Renal pelvis (tissue), 4 donors: ENCODE measurements around the gene SERBP1. TPM values are rescaled to one million over a fixed set of nuclear protein-coding genes. Genes with fewer than 3 reads are reported as not detected.
"Not testable (repeated sequence)": the region's sequence is repeated elsewhere in the genome, so short reads cannot be mapped to it uniquely, and the experiment has no call there.

Experiments used
- DNase-seq: peaks from one replicate; pipeline ENCODE4 v3.0.0-alpha.2; 2013
- polyA plus RNA-seq, 3 donors: library from polyadenylated mRNA; unstranded; fragments of 120-200 nt; gene quantifications; one replicate each; pipeline ENCODE4 v1.2.1, GENCODE V29; 2013; ENCODE audit not compliant: insufficient read length in 3 of 3

The SERBP1 gene
- polyA plus RNA-seq, 3 donors, result 363 to 389 (median 389) TPM

GRCh38 chr1:67417733-67418132 is 12.5 kb downstream of the SERBP1 start:
- not testable (repeated sequence) for DNase-seq

- no peak for DNase-seq
Measured at GRCh38 chr1:67415041-67415440, 15.2 kb downstream of the SERBP1 start.

GRCh38 chr1:67414574-67414973 is 15.6 kb downstream of the SERBP1 start:
- DNase-seq, result no peak

GRCh38 chr1:67413101-67413500 is 17.1 kb downstream of the SERBP1 start:
- DNase-seq, result not testable (repeated sequence)

GRCh38 chr1:67408148-67408547 is 22.1 kb downstream of the SERBP1 start:
- DNase-seq, result no peak

- DNase-seq, result no peak
Measured at GRCh38 chr1:67407498-67407897, 22.7 kb downstream of the SERBP1 start.

GRCh38 chr1:67405473-67406245 is 24.5 kb downstream of the SERBP1 start:
- no peak for DNase-seq

GRCh38 chr1:67404212-67404620 is 26.0 kb downstream of the SERBP1 start:
- no peak for DNase-seq

GRCh38 chr1:67401443-67401842 is 28.8 kb downstream of the SERBP1 start:
- DNase-seq, result no peak

GRCh38 chr1:67400029-67400786 is 30.0 kb downstream of the SERBP1 start:
- DNase-seq, result not testable (repeated sequence)

GRCh38 chr1:67399199-67399993 is 30.8 kb downstream of the SERBP1 start:
- DNase-seq, result no peak

GRCh38 chr1:67394548-67394947 is 35.7 kb downstream of the SERBP1 start:
- no peak for DNase-seq

GRCh38 chr1:67393737-67394136 is 36.5 kb downstream of the SERBP1 start:
- DNase-seq, result no peak

- peak; percentile 16 for DNase-seq
Measured at GRCh38 chr1:67393240-67393639, 37.0 kb downstream of the SERBP1 start.

GRCh38 chr1:67390041-67390887 is 39.9 kb downstream of the SERBP1 start:
- no peak for DNase-seq

GRCh38 chr1:67383999-67384638 is 46.1 kb downstream of the SERBP1 start:
- DNase-seq, result no peak

- no peak for DNase-seq
Measured at GRCh38 chr1:67382292-67382691, 47.9 kb downstream of the SERBP1 start.

GRCh38 chr1:67381154-67381553 is 49.0 kb downstream of the SERBP1 start:
- DNase-seq, result no peak

- no peak for DNase-seq
Measured at GRCh38 chr1:67377253-67377652, 52.9 kb downstream of the SERBP1 start.

GRCh38 chr1:67376381-67376780 is 53.8 kb downstream of the SERBP1 start:
- no peak for DNase-seq

- no peak for DNase-seq
Measured at GRCh38 chr1:67372898-67373297, 57.3 kb downstream of the SERBP1 start.
